A204.1 (cell line): Measurements from ENCODE around the gene MAP2K3.

Experiments used
- FAIRE-seq: peaks from 2 replicates; lab custom pipeline; 2012; peaks lifted over from hg19 to GRCh38; lab: Jason Lieb, UNC

Gene MAP2K3

DNA sequence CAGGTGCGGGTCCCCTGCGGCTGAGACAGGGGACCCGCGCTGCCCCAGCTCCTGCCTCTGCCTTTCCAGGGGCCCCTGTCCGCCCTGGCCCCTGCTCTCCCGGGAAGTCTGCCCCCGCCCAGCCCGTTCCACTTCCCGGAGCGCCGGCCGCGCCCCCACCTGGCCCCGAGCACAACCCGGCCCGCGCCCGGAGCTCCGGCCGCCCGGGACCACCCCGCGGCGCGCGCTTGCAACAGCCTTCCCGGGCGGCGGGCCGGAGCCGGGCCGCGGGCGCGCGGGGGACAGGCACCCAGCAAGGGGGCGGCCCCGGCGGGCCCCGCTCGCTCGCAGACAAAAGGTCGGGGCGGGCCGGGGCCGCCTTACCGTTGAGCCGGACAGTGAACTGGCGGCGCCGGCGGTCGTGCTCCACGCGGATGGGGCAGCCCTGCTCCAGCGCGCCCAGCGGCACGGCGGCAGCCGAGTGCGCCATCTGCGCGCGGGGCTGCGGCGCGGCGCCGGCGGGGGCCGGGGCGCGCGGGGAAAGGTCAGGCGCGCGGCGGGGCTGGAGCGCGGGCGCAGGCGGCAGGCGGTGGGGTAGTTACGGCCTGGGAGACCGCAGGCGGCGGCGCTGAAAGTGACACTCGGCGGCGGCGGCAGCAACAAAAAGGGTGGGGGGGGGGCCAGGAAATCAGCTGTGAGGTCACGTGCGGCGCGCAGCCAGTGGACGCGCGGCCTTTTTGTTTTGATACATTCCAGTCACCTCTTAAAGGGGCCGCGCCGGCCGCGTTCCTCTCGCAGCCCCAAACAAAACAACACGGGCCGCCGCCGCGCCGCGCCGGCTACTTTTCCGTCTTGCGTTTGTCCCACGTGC lies 31.5 kb upstream of the MAP2K3 start, which contains the start of gene NATD1:
Gene NATD1, minus strand, starts transcription at position 615 of the 850 bp plus-strand sequence. Its CDS starts 146 bp downstream, at position 469.
- no peak for FAIRE-seq

DNA sequence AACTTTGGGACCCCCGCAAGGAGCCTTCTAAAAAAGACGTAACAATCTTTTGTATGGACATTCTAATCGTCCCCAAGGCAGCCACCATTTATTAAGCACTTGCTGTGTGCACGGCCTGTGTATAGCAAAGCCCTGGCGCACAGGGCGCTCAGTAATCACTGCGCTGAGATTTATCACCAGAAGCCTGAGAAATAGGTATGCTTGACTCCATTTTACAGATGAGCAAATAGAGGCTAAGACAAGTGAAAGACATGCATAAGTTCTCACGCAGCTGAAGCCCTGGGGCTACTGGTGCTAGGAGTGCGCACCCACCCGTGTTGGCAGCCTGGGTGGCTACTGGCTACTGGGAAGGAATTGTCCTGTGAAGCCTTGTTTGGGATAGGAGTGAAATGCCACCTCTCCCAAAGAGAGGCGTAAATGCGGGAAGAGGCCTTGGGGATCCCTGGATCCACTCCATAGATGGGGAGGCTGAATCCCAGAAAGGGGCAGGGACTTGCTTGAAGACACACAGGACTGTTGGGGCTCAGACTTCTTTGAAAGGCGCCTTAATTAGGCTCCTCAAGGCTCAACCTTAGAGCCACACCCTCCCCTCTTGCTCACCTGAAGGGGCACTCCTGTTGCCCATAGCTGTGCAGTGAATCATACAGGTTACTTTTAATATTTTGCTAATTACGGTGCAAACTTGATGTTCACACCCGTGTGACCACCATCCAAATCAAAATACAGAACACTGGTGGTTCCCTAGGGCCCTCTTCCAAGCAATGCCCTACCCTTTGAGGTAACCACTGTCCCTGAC lies 30.7 kb upstream of the MAP2K3 start:
- no peak for FAIRE-seq

- FAIRE-seq, result no peak
These were observed 25.9 kb upstream of the MAP2K3 start for GRCh38 chr17:21258593-21258992.

- no peak for FAIRE-seq
These were observed 22.1 kb upstream of the MAP2K3 start for GRCh38 chr17:21262259-21262993.

DNA sequence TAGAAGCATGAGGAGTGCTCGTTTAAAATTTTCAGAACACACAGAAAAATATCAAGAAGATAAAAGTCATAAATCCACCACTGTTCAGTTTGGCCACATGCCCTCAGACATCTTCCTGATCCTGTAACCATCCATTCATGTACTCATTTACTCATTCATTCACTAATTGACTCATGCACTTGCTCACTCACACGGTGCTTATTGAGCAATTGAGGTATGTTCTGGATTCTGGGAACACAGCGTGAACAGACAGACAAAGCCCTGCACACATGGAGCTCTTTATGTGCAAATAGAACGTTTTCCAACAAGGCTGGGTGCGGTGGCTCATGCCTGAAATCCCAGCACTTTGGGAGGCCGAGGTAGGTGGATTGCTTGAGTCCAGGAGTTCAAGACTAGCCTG lies 21.1 kb upstream of the MAP2K3 start:
- no peak for FAIRE-seq

- no peak for FAIRE-seq
These were observed 15.8 kb upstream of the MAP2K3 start for GRCh38 chr17:21268596-21269188.

DNA sequence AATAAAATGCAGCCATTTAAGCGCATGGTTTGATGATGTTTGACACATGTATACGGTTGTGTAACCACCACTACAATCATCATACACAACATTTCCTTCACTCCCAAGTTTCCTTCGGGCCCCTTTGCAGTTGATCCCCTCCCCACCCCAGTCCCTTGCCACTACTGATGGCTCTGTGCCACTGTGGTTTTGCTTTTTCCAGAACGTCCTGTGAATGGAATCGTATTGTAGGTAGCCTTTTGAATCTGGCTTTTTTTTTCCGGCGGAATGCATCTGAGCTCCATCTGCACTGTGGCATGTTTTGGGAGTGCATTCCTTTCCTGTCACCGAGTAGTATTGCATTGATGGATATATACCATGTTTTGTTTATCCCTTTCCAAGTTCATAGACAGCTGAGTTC lies 15.1 kb upstream of the MAP2K3 start:
- FAIRE-seq, result no peak

GRCh38 chr17:21271454-21272183 lies 12.9 kb upstream of the MAP2K3 start:
- no peak for FAIRE-seq

GRCh38 chr17:21272250-21272649 lies 12.3 kb upstream of the MAP2K3 start:
- FAIRE-seq, result no peak

GRCh38 chr17:21272881-21273792 lies 11.4 kb upstream of the MAP2K3 start:
- no peak for FAIRE-seq

GRCh38 chr17:21275047-21275578 lies 9.4 kb upstream of the MAP2K3 start:
- no peak for FAIRE-seq

DNA sequence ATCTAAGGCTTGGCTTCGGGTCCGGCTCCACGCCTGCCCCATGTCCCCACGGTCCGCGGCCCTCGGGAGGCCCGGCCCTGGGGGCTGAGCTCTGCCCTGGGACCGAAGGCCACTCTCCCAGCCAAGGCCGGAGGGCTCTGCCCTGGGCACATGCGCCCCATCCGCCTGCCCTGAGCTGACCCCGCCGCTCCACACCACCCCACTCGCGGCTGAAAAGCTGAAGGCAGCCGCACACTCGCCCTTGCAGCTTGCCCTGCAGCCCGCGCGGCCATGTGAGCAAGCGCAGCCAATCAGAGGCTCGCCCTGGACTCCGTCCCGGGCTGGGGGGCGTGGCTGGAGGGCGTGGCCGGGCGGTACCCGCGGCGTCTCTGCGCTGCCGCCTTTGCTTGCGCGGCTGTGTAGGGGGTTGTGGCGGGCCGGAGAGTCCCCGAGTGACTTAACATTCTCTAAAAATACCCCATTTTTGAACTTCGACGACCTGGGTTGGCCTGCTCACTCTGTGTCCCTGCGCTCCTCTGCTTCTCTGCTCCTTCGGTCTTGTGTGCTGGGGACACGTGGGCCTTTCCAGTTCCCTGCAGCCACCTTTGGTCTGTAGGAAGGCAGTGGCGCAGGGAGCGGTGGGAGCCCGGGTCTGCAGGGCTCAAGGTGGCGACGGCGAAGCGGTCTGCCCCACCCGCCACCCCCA lies 8.8 kb upstream of the MAP2K3 start:
- FAIRE-seq, result no peak

GRCh38 chr17:21276264-21276588 lies 8.3 kb upstream of the MAP2K3 start:
- FAIRE-seq, result no peak

DNA sequence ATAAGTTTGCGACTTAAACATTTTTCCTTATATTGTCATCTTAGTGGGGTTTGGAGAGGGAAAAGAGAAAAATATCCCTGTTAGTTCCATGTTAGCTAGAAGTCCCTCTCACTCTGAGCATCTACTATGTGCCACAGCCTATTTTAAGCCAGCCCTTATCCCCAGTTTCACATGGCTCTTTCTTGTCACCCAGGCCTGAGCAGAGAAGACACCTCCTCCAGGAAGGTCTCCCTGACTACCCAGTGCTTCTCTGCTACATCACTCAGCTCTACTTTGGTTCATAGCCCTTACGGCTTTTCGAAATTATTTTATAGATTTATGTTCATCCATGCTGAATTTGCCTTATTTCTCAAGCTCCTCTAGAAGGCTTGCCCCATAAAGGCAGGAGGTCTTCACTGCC lies 7.2 kb upstream of the MAP2K3 start:
- no peak for FAIRE-seq

- no peak for FAIRE-seq
These were observed 5.9 kb upstream of the MAP2K3 start for GRCh38 chr17:21278450-21279197.

DNA sequence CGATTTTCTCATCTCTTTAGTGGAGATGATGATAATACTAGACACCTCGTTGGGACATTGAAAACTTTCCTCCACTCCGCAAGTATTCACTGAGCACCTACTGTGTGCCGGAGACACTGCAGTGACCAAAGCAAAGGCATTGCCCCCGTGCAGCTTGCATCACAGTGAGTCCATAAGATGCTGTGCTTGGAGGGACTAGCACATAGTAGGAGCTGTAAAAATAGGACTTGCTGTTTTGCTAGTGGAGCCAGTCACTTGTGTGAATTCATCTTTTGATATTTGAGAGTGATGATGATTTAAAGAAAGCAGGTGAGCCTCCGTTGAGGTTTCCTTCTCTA lies 5.3 kb upstream of the MAP2K3 start:
- FAIRE-seq, result no peak

- no peak for FAIRE-seq
These were observed 4.9 kb upstream of the MAP2K3 start for GRCh38 chr17:21279582-21279981.

GRCh38 chr17:21280081-21280518 lies 4.4 kb upstream of the MAP2K3 start:
- no peak for FAIRE-seq

- FAIRE-seq, result no peak
These were observed 2.3 kb upstream of the MAP2K3 start for GRCh38 chr17:21282231-21282630.
